Neural cell (in vitro differentiated cells): ENCODE results near the gene HEY2. TPM values are rescaled to one million over a fixed set of nuclear protein-coding genes. Genes with fewer than 3 reads are reported as not detected.

Experiments
- H2AFZ ChIP-seq: fragments of 200-600, 300-800 bp; sonication (generic), shearing (Covaris generic); 2 replicates; pipeline ENCODE4 v1.6.0; 2014; ENCODE audit warnings: low read depth, mild to moderate bottlenecking, antibody characterized with exemption, low read length, moderate library complexity
- H3F3A ChIP-seq: fragments of 200-600 bp; shearing (Covaris generic); 2 replicates; pipeline ENCODE4 v1.6.1; 2016; ENCODE audit warnings: mild to moderate bottlenecking, moderate library complexity, mixed read lengths, antibody characterized with exemption, low read length; ENCODE audit not compliant: insufficient read depth, poor library complexity, severe bottlenecking
- H3K27ac ChIP-seq: fragments of 200-600, 300-800 bp; sonication (generic), shearing (Covaris generic); 2 replicates; pipeline ENCODE4 v1.5.1; 2014; ENCODE audit warnings: mild to moderate bottlenecking, low read length, moderate library complexity
- H3K27me3 ChIP-seq: fragments of 300-800, 200-600 bp; sonication (generic), shearing (Covaris generic); 2 replicates; pipeline ENCODE4 v1.6.0; 2014; ENCODE audit warnings: mild to moderate bottlenecking, low read depth, low read length, moderate library complexity; ENCODE audit not compliant: insufficient read depth
- H3K36me3 ChIP-seq: fragments of 300-800, 200-600 bp; sonication (generic), shearing (Covaris generic); 2 replicates; pipeline ENCODE4 v1.5.1; 2014; ENCODE audit warnings: mild to moderate bottlenecking, antibody characterized with exemption, low read length, moderate library complexity; ENCODE audit not compliant: insufficient read depth
- H3K4me2 ChIP-seq: fragments of 300-800, 200-600 bp; sonication (generic), shearing (Covaris generic); 2 replicates; pipeline ENCODE4 v1.6.0; 2014; ENCODE audit warnings: mild to moderate bottlenecking, low read length
- H3K4me3 ChIP-seq: fragments of 300-800, 200-600 bp; sonication (generic), shearing (Covaris generic); 2 replicates; pipeline ENCODE4 v1.5.1; 2014; ENCODE audit warnings: mild to moderate bottlenecking, low read length, moderate library complexity
- H3K79me2 ChIP-seq: fragments of 200-600 bp; shearing (Covaris generic); replicated peaks from 2 replicates; pipeline ENCODE4 v1.6.0; 2014; ENCODE audit warnings: mild to moderate bottlenecking, low read length, moderate library complexity; ENCODE audit not compliant: insufficient read depth
- H3K9ac ChIP-seq: fragments of 300-800, 200-600 bp; sonication (generic), shearing (Covaris generic); 2 replicates; pipeline ENCODE4 v1.6.1; 2016; ENCODE audit warnings: mild to moderate bottlenecking, low read length, mixed read lengths
- H3K9me2 ChIP-seq: fragments of 200-600 bp; shearing (Covaris generic); 2 replicates; pipeline ENCODE4 v1.6.1; 2016; ENCODE audit warnings: mild to moderate bottlenecking, low read length, mixed read lengths; ENCODE audit not compliant: insufficient read depth
- H3K9me3 ChIP-seq: fragments of 200-600, 300-800 bp; sonication (generic), shearing (Covaris generic); 2 replicates; pipeline ENCODE4 v1.6.1; 2016; ENCODE audit warnings: mild to moderate bottlenecking, mixed run types, low read length, moderate library complexity, mixed read lengths
- H4K20me1 ChIP-seq: fragments of 200-600 bp; shearing (Covaris generic); 2 replicates; pipeline ENCODE4 v1.6.1; 2016; ENCODE audit warnings: mild to moderate bottlenecking, mixed run types; ENCODE audit not compliant: insufficient read depth
- CTCF ChIP-seq: fragments of 450-650 bp; IDR thresholded peaks from 2 replicates; pipeline ENCODE4 v1.5.1; 2014; ENCODE audit warnings: antibody characterized with exemption, mild to moderate bottlenecking, moderate library complexity; ENCODE audit not compliant: poor library complexity, severe bottlenecking
- EP300 ChIP-seq: fragments of 450-650 bp; conservative IDR thresholded peaks from 2 replicates; pipeline ENCODE4 v1.6.1; 2014; ENCODE audit warnings: antibody characterized with exemption, mild to moderate bottlenecking, moderate library complexity; ENCODE audit not compliant: poor library complexity, severe bottlenecking
- EZH2 ChIP-seq: fragments of 200-600, 300-800 bp; shearing (Covaris generic), sonication (generic); IDR thresholded peaks from 2 replicates; pipeline ENCODE4 v1.6.1; 2014; ENCODE audit warnings: antibody characterized with exemption, low read length, borderline replicate concordance, mild to moderate bottlenecking; ENCODE audit not compliant: insufficient read depth, poor library complexity, severe bottlenecking
- MXI1 ChIP-seq: fragments of 450-650 bp; conservative IDR thresholded peaks from 2 replicates; pipeline ENCODE4 v1.6.1; 2014; ENCODE audit warnings: antibody characterized with exemption, mild to moderate bottlenecking; ENCODE audit not compliant: poor library complexity, severe bottlenecking
- POLR2AphosphoS5 ChIP-seq: IDR thresholded peaks from 2 replicates; pipeline ENCODE4 v1.6.1; 2012
- RAD21 ChIP-seq: fragments of 450-650 bp; conservative IDR thresholded peaks from 2 replicates; pipeline ENCODE4 v1.6.1; 2014; ENCODE audit warnings: antibody characterized with exemption, mild to moderate bottlenecking, moderate library complexity
- REST ChIP-seq: IDR thresholded peaks from 2 replicates; pipeline ENCODE4 v1.6.1; 2012; ENCODE audit warnings: borderline replicate concordance
- SMC3 ChIP-seq: fragments of 450-650 bp; conservative IDR thresholded peaks from 2 replicates; pipeline ENCODE4 v1.6.1; 2014; ENCODE audit warnings: antibody characterized with exemption, mild to moderate bottlenecking, moderate library complexity; ENCODE audit not compliant: poor library complexity
- TAF1 ChIP-seq: IDR thresholded peaks from 2 replicates; pipeline ENCODE4 v1.6.1; 2012; ENCODE audit warnings: low read depth
- polyA plus RNA-seq: library from polyadenylated mRNA; depleted of rRNA; stranded (reverse); fragments of >200 nt; gene quantifications from 2 replicates; pipeline ENCODE4 v1.2.3, GENCODE V29; 2014

Gene HEY2
- polyA plus RNA-seq, 1 donor from 2014 or later: 0.20 TPM

- Histone ChIP-seq H4K20me1 (no peaks in the 10 kb centered on the region), H2AFZ (no peak overlapping the region), H3K4me3 (peak overlapping the region; percentile 77), H3K9ac (peak overlapping the region; percentile 55), H3K9me3 (no peaks in the 10 kb centered on the region), H3K36me3 (no peaks in the 10 kb centered on the region), H3K27ac (no peak overlapping the region), H3K4me2 (peak overlapping the region; percentile 78), H3K27me3 (no peaks in the 10 kb centered on the region), H3K79me2 (no peaks in the 10 kb centered on the region), H3F3A (peaks cover 6% of the 10 kb centered on the region), H3K9me2 (no peaks in the 10 kb centered on the region)
- TF ChIP-seq RAD21 (peak; percentile 46), TAF1 (no peak), EZH2 (no peak), CTCF (peak; percentile 51)
These were observed 32.0 kb downstream of the HEY2 start for GRCh38 chr6:125781314-125781868.

GRCh38 chr6:125784365-125784764, 34.9 kb downstream of the HEY2 start:
- Histone ChIP-seq H3K79me2 (no peaks in the 10 kb centered on the region), H3K36me3 (no peaks in the 10 kb centered on the region), H3K9me3 (no peaks in the 10 kb centered on the region), H3K4me3 (no peak overlapping the region), H3K27ac (no peak overlapping the region), H3K9me2 (no peaks in the 10 kb centered on the region), H3K4me2 (no peak overlapping the region), H3K27me3 (no peaks in the 10 kb centered on the region), H4K20me1 (no peaks in the 10 kb centered on the region), H3F3A (peaks cover 6% of the 10 kb centered on the region), H3K9ac (no peak overlapping the region), H2AFZ (no peak overlapping the region)
- TF ChIP-seq RAD21: no peak
- no peak for TF ChIP-seq TAF1
- TF ChIP-seq POLR2AphosphoS5: no peak
- TF ChIP-seq CTCF: no peak
- no peak for TF ChIP-seq REST
- TF ChIP-seq EZH2: no peak
- no peak for TF ChIP-seq EP300
- TF ChIP-seq MXI1: no peak
- no peak for TF ChIP-seq SMC3
